ENCODE measurements around the gene OOSP2.
A peak's percentile ranks its signal among the peaks of the same experiment; 100 is the strongest.
"Not testable (repeated sequence)": the region's sequence is repeated elsewhere in the genome, so short reads cannot be mapped to it uniquely, and the experiment has no call there.

The OOSP2 gene, protein sequence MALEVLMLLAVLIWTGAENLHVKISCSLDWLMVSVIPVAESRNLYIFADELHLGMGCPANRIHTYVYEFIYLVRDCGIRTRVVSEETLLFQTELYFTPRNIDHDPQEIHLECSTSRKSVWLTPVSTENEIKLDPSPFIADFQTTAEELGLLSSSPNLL

DNA sequence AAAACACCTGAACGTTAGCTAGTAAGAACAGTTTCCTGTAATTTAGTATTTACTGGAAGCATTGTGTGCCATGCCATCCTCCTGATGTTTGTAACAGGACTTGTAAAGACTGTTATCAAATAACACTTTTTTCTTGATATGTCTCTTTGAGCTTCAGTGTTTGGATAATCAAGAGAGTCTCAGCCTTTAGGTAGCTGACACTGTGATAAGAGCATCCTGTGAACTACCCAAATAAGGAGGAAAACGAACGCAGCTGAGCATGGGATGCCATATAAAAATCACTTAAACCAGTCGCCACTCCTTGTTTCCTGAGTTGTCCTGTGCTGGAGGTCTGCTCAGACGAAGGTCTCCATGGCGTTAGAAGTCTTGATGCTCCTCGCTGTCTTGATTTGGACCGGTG, at the start of gene OOSP2:
Gene OOSP2 (plus strand): TSS at position 301 of the 400 bp plus-strand sequence. CDS start 51 bp downstream, at position 352.
- in situ Hi-C loops (cut with MboI; ENCODE audit: low pct_unique_long_range_greater_than_20kb, low sequenced_read_pairs): no loop called here
- DNase-seq: no peak

DNA sequence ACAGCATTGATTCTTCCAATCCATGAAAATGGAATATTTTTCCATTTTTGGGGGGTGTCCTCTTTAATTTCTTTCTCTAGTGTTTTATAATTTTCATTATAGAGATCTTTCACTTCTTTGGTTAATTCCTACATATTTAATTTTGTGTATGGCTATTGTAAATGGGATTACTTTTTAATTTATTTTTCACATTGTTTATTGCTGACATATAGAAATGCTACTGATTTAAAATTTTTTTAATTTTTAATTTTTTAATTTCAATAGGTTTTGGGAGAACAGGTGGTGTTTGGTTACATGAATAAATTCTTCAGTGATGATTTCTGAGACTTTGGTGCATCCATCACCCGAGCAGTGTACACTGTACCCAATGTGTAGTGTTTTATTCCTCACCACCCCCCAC, 49.8 kb upstream of the OOSP2 start:
- in situ Hi-C loops (cut with MboI; ENCODE audit: low pct_unique_long_range_greater_than_20kb, low sequenced_read_pairs): no loop called here
- no peak for DNase-seq

DNA sequence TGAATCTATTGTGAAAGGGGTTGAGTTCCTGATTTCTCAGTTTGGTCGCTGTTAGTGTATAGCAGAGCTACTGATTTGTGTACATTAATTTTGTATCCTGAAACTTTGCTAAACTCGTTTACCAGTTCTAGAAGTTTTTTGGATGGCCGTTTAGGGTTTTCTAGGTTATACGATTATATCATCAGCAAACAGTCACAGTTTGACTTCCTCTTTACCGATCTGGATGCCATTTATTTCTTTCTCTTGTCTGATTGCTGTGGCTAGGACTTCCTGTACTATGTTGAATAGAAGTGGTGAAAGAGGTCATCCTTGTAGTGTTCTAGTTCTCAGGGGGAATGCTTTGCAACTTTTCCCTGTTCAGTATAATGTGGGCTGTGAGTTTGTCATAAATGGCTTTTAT, 47.8 kb upstream of the OOSP2 start:
- DNase-seq: peak; percentile 64
- in situ Hi-C loops (cut with MboI; ENCODE audit: low pct_unique_long_range_greater_than_20kb, low sequenced_read_pairs): no loop called here

DNA sequence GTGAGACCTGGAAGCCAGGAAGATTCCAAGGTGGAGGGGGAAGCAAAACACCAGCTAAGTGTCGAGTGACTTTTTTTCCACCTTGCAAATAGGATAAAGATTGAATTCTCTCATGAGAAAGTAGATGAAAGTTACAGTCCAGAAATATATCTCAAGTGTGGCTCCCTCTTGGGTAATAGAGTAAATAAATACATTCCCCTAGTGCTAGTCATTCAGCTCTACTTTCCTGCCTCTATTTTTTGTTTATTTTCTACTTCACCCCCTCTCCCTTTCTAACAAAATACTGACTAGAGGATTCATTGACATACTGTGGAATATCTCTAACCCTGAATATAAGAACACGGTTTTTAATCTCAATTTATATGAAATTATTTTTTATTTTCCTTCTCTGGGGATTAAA, 42.4 kb upstream of the OOSP2 start:
- no peak for DNase-seq
- in situ Hi-C loops (cut with MboI; ENCODE audit: low pct_unique_long_range_greater_than_20kb, low sequenced_read_pairs): no loop called here

DNA sequence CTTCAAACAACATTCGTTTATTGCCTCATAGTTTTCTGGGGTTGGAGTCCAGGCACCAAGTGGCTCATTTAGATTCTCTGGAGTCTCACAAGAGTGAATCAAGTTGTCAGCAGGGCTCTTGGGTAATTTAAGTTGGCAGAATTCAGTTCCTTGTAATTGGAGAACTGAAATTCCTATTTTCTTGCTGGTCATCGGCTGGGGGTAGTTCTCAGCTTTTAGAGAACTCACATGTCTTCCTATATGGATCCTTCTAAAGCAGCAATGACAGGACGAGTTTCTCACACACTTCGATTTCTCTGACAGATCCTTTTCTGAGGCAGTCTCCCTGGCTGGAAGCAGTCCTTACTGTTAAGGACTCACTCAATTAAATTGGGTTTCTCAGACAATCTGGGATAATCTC, 40.5 kb upstream of the OOSP2 start:
- no peak for DNase-seq
- in situ Hi-C loops (cut with MboI; ENCODE audit: low pct_unique_long_range_greater_than_20kb, low sequenced_read_pairs): no loop called here

DNA sequence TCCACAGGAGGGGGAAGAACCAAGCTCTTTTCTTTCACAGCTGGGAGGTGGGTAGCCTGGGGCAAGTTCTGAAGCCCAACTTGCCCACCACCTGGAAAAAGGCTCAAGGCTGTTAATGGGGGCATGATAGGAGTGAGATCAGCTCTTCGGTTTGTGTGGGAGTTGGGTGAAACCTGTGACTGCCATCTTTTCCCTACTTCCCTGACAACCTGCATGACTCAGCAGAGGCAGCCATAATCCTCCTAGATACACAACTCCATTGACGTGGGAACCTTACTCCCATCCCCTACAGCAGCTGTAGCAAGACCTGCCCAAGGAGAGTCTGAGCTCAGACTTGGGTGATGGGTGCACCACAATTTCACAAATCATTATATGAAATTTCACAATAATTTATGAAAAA, 36.5 kb upstream of the OOSP2 start:
- no peak for DNase-seq
- in situ Hi-C loops (cut with MboI; ENCODE audit: low pct_unique_long_range_greater_than_20kb, low sequenced_read_pairs): no loop called here

DNA sequence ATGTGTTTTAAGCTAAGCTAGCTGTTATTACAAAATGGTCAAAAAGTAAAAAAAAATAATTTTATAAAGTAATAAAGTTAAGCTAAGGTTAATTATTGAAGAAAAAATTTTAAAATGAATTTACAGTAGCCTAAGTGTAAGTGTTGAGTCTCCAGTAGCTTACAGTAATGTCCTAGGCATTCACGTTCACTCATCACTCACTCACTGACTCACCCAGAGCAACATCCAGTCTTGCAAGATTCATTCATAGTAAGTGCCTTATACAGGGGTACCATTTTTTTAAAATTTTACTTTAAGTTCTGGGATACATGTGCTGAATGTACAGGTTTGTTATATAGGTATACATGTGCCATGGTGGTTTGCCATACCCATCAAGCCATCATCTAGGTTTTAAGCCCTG, 34.8 kb upstream of the OOSP2 start:
- in situ Hi-C loops (cut with MboI; ENCODE audit: low pct_unique_long_range_greater_than_20kb, low sequenced_read_pairs): no loop called here
- DNase-seq: no peak

DNA sequence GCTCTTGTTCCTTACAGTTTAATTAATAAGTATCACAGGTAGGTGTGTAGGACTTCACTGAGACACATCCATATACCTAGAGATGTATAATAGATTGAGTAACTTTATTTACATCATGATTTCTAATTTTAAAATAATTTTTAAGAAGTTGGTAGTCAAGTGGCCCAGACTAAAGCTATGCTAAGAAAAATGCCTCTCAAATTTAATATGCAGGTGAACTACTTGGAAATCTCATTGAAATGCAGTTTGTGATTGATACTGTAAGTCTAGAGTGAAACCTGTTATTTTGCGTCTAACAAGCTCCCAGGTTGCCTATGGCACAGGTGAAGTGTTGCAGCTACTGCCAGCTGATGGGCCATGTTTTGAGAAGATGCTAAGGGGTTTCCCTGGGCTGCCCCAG, 23.3 kb upstream of the OOSP2 start, which contains the start of gene OOSP4B:
Gene OOSP4B (plus strand): TSS at position 301 of the 400 bp plus-strand sequence.
- no peak for DNase-seq
- in situ Hi-C loops (cut with MboI; ENCODE audit: low pct_unique_long_range_greater_than_20kb, low sequenced_read_pairs): no loop called here

DNA sequence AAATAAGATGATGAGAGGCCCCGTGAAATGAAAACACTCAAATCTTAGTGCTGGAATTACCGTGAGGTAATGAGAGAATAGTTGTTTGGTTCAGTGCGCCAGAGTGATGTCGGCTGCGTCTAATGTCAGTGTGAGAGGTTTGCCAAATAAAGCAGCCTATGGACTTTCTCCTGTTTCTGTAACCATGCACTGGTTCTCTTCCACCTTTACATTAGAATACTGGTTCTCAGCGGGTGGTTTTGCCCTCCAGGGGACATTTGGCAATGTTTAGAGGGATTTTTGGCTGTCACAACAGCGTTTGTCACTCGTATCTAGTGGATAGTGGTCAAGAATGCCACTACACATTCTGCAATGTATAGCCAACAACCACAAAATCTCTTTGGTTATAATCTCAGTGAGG, 22.2 kb upstream of the OOSP2 start:
- in situ Hi-C loops (cut with MboI; ENCODE audit: low pct_unique_long_range_greater_than_20kb, low sequenced_read_pairs): no loop called here
- no peak for DNase-seq

DNA sequence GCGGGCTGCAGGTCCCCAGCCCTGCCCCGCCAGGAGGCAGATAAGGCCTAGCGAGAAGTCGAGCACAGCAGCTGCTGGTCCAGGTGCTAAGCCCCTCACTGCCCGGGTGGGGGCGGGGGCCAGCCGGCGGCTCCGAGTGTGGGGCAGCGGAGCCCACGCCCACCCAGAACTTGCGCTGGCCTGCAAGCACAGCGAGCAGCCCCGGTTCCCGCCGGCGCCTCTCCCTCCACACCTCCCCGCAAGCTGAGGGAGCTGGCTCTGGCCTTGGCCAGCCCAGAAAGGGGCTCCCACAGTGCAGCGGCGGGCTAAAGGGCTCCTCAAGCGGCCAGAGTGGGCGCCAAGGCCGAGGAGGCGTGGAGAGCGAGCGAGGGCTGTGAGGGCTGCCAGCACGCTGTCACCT, 19.8 kb upstream of the OOSP2 start:
- in situ Hi-C loops (cut with MboI; ENCODE audit: low pct_unique_long_range_greater_than_20kb, low sequenced_read_pairs); DNase-seq: not testable (repeated sequence)

DNA sequence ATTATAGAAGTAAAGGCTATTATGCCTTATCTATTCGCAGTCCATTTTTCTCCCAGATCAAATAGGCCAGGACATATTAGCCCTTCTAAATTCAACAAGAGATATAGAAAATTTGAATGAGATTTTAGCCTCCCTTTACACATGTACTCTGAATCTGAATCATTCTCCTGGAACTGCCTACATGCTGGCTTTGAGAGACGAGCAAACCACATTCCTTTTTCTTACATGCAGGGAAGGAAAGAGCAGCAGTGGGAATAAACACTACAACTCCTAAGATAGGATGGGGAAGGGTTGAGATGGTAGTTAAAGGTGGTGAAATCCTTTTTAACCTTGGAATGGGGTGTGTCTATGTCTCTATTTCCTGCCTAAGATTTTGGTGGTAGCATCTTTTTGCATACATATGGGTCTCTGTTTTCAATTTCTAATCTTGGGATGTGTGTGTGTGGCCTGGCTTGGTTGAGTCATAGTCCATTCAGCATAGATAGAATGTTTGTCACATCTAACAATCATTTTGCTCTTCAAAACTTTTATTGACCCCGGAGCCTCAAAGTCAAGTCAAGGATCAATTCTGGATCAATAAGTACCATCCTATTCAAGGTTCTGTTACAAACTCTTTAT, 11.1 kb upstream of the OOSP2 start:
- in situ Hi-C loops (cut with MboI; ENCODE audit: low pct_unique_long_range_greater_than_20kb, low sequenced_read_pairs): no loop called here
- no peak for DNase-seq

DNA sequence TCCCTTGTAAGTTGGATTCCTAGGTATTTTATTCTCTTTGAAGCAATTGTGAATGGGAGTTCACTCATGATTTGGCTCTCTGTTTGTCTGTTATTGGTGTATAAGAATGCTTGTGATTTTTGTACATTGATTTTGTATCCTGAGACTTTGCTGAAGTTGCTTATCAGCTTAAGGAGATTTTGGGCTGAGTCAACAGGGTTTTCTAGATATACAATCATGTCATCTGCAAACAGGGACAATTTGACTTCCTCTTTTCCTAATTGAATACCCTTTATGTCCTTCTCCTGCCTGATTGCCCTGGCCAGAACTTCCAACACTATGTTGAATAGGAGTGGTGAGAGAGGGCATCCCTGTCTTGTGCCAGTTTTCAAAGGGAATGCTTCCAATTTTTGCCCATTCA, 10.2 kb downstream of the OOSP2 start:
- DNase-seq; in situ Hi-C loops (cut with MboI; ENCODE audit: low pct_unique_long_range_greater_than_20kb, low sequenced_read_pairs): not testable (repeated sequence)

DNA sequence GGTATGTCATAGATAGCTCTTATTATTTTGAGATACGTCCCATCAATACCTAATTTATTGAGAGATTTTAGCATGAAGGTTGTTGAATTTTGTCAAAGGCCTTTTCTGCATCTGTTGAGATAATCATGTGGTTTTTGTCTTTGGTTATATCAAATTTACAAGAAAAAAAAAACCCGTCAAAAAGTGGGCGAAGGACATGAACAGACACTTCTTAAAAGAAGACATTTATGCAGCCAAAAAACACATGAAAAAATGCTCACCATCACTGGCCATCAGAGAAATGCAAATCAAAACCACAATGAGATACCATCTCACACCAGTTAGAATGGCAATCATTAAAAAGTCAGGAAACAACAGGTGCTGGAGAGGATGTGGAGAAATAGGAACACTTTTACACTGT, 10.6 kb downstream of the OOSP2 start:
- DNase-seq; in situ Hi-C loops (cut with MboI; ENCODE audit: low pct_unique_long_range_greater_than_20kb, low sequenced_read_pairs): not testable (repeated sequence)

DNA sequence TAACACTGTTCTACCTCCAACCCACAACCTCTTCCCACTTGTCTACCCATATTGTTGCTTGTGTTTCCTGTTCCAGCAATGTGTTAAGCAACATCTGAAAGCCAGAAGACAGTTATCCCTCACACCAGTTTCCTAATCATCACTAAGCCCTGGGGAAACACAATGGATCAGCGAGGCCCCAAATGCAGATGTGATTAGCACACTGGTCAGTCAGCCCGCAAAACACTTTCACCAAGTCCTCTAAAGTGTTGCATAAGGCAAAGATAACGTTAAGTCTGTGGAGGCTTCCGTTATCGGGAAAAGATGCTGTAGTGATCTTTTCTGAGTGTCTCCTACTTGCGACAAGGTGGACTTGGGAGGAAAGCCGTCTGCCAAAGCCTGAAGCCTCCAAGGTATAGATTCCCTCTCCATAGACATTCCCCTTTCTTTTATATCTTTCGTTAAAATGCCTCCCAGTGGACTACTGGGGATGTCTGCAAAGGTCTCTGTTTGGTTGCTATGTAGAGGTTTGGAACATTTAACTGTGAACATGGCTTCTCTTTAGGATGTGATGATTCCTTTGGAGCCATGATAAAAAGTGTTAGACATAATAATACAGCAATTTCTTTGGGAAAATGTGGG, 16.2 kb downstream of the OOSP2 start, which contains the start of gene MS4A3:
Gene MS4A3 (plus strand): TSS at position 317 of the 621 bp plus-strand sequence. CDS start 4,496 bp downstream, outside the sequence.
- DNase-seq: peak; percentile 55
- in situ Hi-C loops (cut with MboI; ENCODE audit: low pct_unique_long_range_greater_than_20kb, low sequenced_read_pairs): no loop called here

DNA sequence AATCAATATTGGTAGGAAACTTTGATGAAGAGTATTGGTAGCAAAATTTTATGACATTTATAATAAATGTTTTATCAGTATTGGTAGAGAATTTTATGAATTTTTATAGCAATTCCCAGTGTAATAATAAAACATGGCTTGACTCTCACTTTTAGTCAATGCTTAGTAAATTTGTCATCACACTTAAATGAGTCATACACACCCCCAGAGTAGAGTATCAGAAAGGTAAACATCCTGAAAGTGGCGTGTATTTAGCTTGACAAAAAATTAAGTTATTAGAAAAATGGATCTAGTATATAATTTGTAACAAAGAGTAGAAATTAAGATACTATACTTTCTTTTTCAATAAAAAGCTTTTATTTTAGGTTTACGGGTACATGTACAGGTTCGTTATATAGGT, 18.8 kb downstream of the OOSP2 start:
- in situ Hi-C loops (cut with MboI; ENCODE audit: low pct_unique_long_range_greater_than_20kb, low sequenced_read_pairs): no loop called here
- DNase-seq: no peak

DNA sequence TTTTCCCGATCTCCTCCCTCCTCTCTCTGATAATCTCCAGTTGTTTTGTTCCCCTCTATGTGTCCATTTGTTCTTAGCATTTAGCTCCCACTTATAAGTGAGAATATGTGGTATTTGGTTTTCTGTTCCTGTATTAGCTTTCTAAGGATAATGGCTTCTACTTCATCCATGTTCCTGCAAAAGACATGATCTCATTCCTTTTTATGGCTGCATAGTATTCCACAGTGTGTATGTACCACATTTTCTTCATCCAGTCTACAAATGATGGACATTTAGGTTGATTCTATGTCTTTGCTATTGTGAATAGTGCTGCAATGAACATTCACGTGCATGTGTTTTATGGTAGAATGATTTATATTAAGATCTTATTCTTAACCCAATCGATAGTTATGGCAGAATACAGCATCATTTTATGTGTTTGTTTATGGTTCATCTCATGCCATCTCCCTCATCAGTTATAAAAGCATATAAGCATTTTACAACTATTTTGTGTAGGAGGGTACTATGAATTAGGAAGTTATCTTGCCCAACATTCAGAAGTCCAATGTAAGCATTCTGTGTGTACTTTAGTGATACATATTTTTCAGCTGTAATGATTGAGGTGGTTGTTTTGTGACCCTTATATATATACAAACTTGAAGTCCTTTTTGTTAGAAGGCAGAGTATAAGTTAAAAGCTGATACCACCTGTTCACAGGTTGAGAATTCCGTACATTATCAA, 19.5 kb downstream of the OOSP2 start:
- in situ Hi-C loops (cut with MboI; ENCODE audit: low pct_unique_long_range_greater_than_20kb, low sequenced_read_pairs): no loop called here

DNA sequence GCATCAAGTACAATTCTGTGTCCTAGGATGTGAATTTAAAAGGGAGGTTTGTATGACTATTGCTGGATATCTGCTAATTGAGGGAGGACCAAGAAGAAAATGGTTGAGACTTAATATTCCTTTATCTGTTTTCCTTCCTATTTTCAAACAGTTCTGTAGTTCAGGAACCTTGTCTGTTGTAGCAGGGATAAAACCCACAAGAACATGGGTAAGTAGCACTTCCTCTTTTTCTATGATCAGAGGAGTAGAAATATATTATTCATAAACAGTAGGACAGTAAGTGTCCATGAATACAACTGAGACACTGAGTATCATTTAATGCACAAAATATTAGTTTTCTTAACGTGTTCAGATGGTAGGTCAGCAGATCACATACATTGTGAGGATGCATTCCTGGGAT, 23.9 kb downstream of the OOSP2 start:
- peak; percentile 45 for DNase-seq
- in situ Hi-C loops (cut with MboI; ENCODE audit: low pct_unique_long_range_greater_than_20kb, low sequenced_read_pairs): no loop called here

More for the DNA sequence above, 19.5 kb downstream of the OOSP2 start:
- no peak for DNase-seq

DNA sequence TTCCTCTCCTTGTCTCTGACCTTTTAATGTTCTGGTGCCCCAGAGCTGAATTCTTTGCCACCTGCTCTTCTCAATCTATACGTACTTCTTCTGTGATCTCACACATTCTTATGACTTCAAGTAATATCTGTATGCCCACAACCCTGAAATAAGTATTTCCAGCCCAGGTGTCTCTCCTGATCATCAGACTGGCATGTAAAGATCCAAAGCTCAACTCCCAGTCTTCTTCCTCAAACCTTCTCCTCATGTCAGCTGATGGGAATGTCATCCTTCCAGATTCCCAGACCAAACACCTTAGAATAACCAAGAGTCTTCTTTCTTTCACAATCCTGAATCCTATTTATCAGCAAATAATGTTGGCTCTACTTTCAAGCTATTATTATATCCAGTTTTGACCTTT, 25.6 kb downstream of the OOSP2 start:
- DNase-seq: no peak
- in situ Hi-C loops (cut with MboI; ENCODE audit: low pct_unique_long_range_greater_than_20kb, low sequenced_read_pairs): no loop called here

DNA sequence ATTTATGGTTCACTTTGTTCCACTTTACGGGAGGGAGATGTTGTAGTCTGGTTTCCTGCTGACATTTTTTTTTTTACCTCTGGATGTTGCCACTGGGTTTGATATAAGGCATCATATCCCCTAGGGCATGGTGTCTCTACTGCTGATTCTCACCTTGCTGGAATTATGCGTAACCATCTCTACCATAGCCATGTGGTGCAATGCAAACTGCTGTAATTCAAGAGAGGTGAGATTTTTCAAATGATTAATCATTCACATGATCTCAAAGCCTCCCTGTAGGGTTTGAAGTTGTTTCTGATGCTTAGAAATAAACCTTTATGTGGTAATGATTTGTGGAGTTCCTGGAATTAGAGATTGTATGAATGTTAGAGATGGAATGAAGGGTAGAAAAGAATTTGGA, 29.2 kb downstream of the OOSP2 start:
- in situ Hi-C loops (cut with MboI; ENCODE audit: low pct_unique_long_range_greater_than_20kb, low sequenced_read_pairs): no loop called here

DNA sequence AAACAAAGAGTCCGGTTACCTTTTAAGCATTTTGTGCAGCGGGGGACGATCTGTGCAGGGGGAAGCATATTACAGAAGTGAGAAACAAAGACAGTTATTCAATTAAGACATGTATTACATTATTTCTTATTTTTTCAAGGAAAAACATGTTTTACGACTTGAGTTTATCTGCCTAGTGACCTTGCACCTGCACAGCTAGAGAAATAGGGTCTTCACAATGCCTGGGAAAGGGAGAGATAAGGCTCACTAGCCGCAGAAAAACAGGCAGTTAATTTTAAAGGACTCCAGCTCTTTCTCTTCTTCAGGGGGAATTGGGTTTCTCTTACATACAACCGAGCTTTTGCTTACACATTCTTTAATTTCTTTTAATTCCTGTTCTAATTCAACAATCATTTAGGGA, 31.4 kb downstream of the OOSP2 start:
- DNase-seq; in situ Hi-C loops (cut with MboI; ENCODE audit: low pct_unique_long_range_greater_than_20kb, low sequenced_read_pairs): not testable (repeated sequence)

More for the DNA sequence above, 29.2 kb downstream of the OOSP2 start:
- no peak for DNase-seq
